SK-N-SH treated with all-trans-retinoic acid at 6 μM for 48 hours (cell line): ENCODE results near the gene SNX10.

Experiments
- ATAC-seq: fragments of 200-7000 bp; cut with Tn5 transposase; 3 replicates; pipeline ENCODE4 v1.9.1; 2020; ENCODE audit warnings: mild to moderate bottlenecking, moderate library complexity
- BACH2 ChIP-seq: fragments of 250-450 bp; sonication (Bioruptor Pico); IDR thresholded peaks from 2 replicates; pipeline ENCODE4 v1.9.0; 2021; ENCODE audit warnings: mild to moderate bottlenecking, borderline replicate concordance
- CSDC2 ChIP-seq: fragments of 250-450 bp; sonication (Bioruptor Pico); IDR thresholded peaks from 2 replicates; pipeline ENCODE4 v1.5.0; 2020; ENCODE audit warnings: mild to moderate bottlenecking, moderate library complexity
- ESRRG ChIP-seq: fragments of 250-450 bp; sonication (Bioruptor Pico); IDR thresholded peaks from 2 replicates; pipeline ENCODE4 v1.6.1; 2021; ENCODE audit warnings: mild to moderate bottlenecking
- GLIS3 ChIP-seq: fragments of 250-450 bp; sonication (Bioruptor Pico); IDR thresholded peaks from 2 replicates; pipeline ENCODE4 v1.5.0; 2020; ENCODE audit warnings: mild to moderate bottlenecking, moderate library complexity
- ISL1 ChIP-seq: fragments of 250-450 bp; sonication (Bioruptor Pico); IDR thresholded peaks from 2 replicates; pipeline ENCODE4 v2.1.2; 2022; ENCODE audit warnings: mild to moderate bottlenecking, moderate library complexity
- OSR1 ChIP-seq: fragments of 250-450 bp; sonication (Bioruptor Pico); IDR thresholded peaks from 2 replicates; pipeline ENCODE4 v1.8.0; 2022; ENCODE audit warnings: moderate library complexity, mild to moderate bottlenecking, inconsistent platforms
- PPARA ChIP-seq: fragments of 250-450 bp; sonication (Bioruptor Pico); IDR thresholded peaks from 2 replicates; pipeline ENCODE4 v1.5.0; 2020; ENCODE audit warnings: mild to moderate bottlenecking, borderline replicate concordance
- RARB ChIP-seq: fragments of 250-450 bp; sonication (Bioruptor Pico); IDR thresholded peaks from 2 replicates; pipeline ENCODE4 v1.8.0; 2021; ENCODE audit warnings: mild to moderate bottlenecking, moderate library complexity
- TCF4 ChIP-seq: fragments of 250-450 bp; sonication (Bioruptor Pico); IDR thresholded peaks from 2 replicates; pipeline ENCODE4 v1.8.0; 2021; ENCODE audit warnings: mild to moderate bottlenecking, moderate library complexity, borderline replicate concordance
- TOX ChIP-seq: fragments of 250-450 bp; sonication (Bioruptor Pico); IDR thresholded peaks from 2 replicates; pipeline ENCODE4 v1.8.0; 2021; ENCODE audit warnings: mild to moderate bottlenecking, moderate library complexity, borderline replicate concordance
- ZC3H10 ChIP-seq: fragments of 250-450 bp; sonication (Bioruptor Pico); IDR thresholded peaks from 2 replicates; pipeline ENCODE4 v1.5.1; 2021; ENCODE audit warnings: mild to moderate bottlenecking, moderate library complexity
- ZFP3 ChIP-seq: fragments of 250-450 bp; sonication (Bioruptor Pico); IDR thresholded peaks from 2 replicates; pipeline ENCODE4 v1.5.0; 2020; ENCODE audit warnings: mild to moderate bottlenecking, moderate library complexity
- ZFP30 ChIP-seq: fragments of 450-650 bp; formaldehyde crosslinking; IDR thresholded peaks from 2 replicates; pipeline ENCODE4 v1.5.0; 2022; ENCODE audit warnings: mild to moderate bottlenecking, moderate library complexity
- ZNF565 ChIP-seq: fragments of 450-650 bp; formaldehyde crosslinking; conservative IDR thresholded peaks from 2 replicates; pipeline ENCODE4 v1.5.0; 2020; ENCODE audit warnings: low read depth, mild to moderate bottlenecking, moderate library complexity
- ZNF70 ChIP-seq: fragments of 450-650 bp; formaldehyde crosslinking; IDR thresholded peaks from 2 replicates; pipeline ENCODE4 v1.5.0; 2020; ENCODE audit warnings: mild to moderate bottlenecking, moderate library complexity
- ZNF8 ChIP-seq: fragments of 450-650 bp; formaldehyde crosslinking; IDR thresholded peaks from 2 replicates; pipeline ENCODE4 v1.5.0; 2020; ENCODE audit warnings: mild to moderate bottlenecking, moderate library complexity
- TF ChIP-seq, protein P1 (sequence below): fragments of 250-450 bp; sonication (Bioruptor Pico); IDR thresholded peaks from 2 replicates; pipeline ENCODE4 v1.8.0; 2021; ENCODE audit warnings: low read depth, mild to moderate bottlenecking, moderate library complexity, borderline replicate concordance
- TF ChIP-seq, protein P2 (sequence below): fragments of 250-450 bp; sonication (Bioruptor Pico); IDR thresholded peaks from 2 replicates; pipeline ENCODE4 v1.8.0; 2020; ENCODE audit warnings: mild to moderate bottlenecking, moderate library complexity, borderline replicate concordance
- TF ChIP-seq, protein P3 (sequence below): fragments of 250-450 bp; sonication (Bioruptor Pico); IDR thresholded peaks from 2 replicates; pipeline ENCODE4 v1.5.0; 2020; ENCODE audit warnings: mild to moderate bottlenecking, moderate library complexity
- TF ChIP-seq, protein P4 (sequence below): fragments of 250-450 bp; sonication (Bioruptor Pico); IDR thresholded peaks from 2 replicates; pipeline ENCODE4 v1.5.1; 2021; ENCODE audit warnings: mild to moderate bottlenecking, moderate library complexity

The SNX10 gene

DNA sequence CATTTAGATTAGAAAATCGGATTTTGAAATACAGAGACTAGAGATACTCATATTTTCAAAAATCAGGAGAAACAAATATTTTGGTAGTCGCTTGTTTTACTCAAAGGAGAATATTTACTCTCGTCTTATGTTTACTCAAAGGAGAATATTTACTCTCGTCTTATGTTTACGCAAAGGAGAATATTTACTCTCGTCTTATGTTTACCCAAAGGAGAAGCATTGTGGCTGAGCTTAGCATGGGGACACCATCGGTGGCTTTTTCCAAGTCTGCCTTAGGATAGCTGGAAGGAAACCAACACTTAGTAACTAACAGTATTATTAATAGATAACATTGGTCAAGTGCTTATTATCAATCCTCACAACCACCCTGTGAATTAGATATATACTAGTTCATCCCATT is 71.8 kb downstream of the SNX10 start:
- ATAC-seq: no peak
- TF ChIP-seq GLIS3 (no peak), ESRRG (CRISPR knock-in tag) (no peak), ZNF8 (no peak), CSDC2 (no peak), BACH2 (CRISPR knock-in tag) (no peak), ZFP30 (CRISPR knock-in tag) (no peak), ZNF70 (no peak), TOX (no peak)
- TF ChIP-seq, protein P1, sequence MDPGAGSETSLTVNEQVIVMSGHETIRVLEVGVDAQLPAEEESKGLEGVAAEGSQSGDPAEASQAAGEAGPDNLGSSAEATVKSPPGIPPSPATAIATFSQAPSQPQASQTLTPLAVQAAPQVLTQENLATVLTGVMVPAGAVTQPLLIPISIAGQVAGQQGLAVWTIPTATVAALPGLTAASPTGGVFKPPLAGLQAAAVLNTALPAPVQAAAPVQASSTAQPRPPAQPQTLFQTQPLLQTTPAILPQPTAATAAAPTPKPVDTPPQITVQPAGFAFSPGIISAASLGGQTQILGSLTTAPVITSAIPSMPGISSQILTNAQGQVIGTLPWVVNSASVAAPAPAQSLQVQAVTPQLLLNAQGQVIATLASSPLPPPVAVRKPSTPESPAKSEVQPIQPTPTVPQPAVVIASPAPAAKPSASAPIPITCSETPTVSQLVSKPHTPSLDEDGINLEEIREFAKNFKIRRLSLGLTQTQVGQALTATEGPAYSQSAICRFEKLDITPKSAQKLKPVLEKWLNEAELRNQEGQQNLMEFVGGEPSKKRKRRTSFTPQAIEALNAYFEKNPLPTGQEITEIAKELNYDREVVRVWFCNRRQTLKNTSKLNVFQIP (CRISPR knock-in tag): no peak

DNA sequence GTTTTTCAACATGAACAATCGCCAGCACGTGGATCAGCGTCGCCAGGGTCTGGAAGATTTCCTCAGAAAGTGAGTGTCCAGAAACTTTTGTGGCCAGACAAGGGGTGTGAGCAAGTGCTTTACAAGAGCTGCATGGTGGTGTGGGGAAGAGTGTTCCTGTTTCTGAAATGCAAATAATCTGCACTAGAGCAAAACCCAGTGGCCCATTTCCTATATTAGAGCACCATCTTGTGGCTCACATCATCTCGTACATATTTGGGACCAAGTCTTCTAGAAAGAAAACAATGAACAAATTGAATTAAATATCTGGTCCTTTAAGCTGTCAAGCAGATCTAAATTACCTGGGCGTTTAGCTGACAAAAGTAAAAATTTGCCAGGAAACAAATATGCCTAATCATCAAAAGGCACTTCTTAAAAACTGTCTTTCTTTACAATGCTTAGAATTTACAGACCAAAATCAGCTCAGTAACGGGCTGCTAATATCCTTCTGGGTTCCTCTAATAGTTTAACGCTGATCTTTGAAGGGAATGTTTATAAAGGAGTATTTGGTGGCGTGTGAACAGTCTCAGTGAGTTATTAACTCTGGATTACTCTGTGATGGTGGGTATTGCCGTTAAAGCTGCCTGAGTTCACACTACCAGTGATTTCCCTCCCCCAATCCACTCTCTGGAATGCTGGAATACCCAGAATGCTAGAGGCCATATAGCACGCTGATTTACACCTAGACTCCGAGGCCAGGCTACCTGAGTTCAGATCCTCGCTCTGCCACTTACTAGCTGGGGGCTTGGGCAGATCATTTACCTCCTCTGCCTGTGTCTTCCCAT is 73.6 kb downstream of the SNX10 start:
- TF ChIP-seq ZNF565 (CRISPR knock-in tag) (no peak), RARB (CRISPR knock-in tag) (no peak), ZC3H10 (no peak), ISL1 (no peak), TCF4 (CRISPR knock-in tag) (no peak), PPARA (CRISPR knock-in tag) (no peak), OSR1 (CRISPR knock-in tag) (no peak), ZNF70 (no peak), CSDC2 (no peak), GLIS3 (no peak), ZFP30 (CRISPR knock-in tag) (no peak), TOX (no peak), BACH2 (CRISPR knock-in tag) (no peak), ZNF8 (no peak)
- TF ChIP-seq, protein P2, sequence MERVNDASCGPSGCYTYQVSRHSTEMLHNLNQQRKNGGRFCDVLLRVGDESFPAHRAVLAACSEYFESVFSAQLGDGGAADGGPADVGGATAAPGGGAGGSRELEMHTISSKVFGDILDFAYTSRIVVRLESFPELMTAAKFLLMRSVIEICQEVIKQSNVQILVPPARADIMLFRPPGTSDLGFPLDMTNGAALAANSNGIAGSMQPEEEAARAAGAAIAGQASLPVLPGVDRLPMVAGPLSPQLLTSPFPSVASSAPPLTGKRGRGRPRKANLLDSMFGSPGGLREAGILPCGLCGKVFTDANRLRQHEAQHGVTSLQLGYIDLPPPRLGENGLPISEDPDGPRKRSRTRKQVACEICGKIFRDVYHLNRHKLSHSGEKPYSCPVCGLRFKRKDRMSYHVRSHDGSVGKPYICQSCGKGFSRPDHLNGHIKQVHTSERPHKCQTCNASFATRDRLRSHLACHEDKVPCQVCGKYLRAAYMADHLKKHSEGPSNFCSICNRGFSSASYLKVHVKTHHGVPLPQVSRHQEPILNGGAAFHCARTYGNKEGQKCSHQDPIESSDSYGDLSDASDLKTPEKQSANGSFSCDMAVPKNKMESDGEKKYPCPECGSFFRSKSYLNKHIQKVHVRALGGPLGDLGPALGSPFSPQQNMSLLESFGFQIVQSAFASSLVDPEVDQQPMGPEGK (CRISPR knock-in tag): no peak
- TF ChIP-seq, protein P3, sequence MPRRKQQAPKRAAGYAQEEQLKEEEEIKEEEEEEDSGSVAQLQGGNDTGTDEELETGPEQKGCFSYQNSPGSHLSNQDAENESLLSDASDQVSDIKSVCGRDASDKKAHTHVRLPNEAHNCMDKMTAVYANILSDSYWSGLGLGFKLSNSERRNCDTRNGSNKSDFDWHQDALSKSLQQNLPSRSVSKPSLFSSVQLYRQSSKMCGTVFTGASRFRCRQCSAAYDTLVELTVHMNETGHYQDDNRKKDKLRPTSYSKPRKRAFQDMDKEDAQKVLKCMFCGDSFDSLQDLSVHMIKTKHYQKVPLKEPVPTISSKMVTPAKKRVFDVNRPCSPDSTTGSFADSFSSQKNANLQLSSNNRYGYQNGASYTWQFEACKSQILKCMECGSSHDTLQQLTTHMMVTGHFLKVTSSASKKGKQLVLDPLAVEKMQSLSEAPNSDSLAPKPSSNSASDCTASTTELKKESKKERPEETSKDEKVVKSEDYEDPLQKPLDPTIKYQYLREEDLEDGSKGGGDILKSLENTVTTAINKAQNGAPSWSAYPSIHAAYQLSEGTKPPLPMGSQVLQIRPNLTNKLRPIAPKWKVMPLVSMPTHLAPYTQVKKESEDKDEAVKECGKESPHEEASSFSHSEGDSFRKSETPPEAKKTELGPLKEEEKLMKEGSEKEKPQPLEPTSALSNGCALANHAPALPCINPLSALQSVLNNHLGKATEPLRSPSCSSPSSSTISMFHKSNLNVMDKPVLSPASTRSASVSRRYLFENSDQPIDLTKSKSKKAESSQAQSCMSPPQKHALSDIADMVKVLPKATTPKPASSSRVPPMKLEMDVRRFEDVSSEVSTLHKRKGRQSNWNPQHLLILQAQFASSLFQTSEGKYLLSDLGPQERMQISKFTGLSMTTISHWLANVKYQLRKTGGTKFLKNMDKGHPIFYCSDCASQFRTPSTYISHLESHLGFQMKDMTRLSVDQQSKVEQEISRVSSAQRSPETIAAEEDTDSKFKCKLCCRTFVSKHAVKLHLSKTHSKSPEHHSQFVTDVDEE: no peak
- TF ChIP-seq, protein P4, sequence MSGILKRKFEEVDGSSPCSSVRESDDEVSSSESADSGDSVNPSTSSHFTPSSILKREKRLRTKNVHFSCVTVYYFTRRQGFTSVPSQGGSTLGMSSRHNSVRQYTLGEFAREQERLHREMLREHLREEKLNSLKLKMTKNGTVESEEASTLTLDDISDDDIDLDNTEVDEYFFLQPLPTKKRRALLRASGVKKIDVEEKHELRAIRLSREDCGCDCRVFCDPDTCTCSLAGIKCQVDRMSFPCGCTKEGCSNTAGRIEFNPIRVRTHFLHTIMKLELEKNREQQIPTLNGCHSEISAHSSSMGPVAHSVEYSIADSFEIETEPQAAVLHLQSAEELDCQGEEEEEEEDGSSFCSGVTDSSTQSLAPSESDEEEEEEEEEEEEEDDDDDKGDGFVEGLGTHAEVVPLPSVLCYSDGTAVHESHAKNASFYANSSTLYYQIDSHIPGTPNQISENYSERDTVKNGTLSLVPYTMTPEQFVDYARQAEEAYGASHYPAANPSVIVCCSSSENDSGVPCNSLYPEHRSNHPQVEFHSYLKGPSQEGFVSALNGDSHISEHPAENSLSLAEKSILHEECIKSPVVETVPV (CRISPR knock-in tag): no peak
- ATAC-seq: peak; percentile 90

DNA sequence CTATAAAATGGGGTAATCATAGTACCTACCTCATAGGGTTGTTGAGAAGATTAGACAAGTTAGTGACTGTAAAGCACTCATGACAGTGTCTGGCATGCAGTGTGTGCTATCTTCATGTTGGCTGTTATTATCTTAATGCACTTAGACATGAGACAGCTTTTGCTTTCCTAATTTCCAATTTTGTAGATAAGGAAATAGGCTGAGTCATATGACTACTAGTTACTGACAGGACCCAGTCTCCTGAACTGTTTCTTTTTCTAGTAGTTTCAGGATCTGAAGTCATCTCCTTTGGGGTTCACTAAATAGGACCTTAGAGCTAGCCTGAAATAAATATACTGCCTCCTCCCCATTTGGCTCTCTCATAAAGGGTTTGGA is 74.2 kb downstream of the SNX10 start:
- no peak for ATAC-seq
- TF ChIP-seq ZFP3 (CRISPR knock-in tag): 0 out of 2 replicates have a peak, but pooled peaks have one; percentile 10
- TF ChIP-seq, protein P3: no peak
- peak; percentile 66 for TF ChIP-seq ISL1
- TF ChIP-seq, all 23 proteins: peak for 2
